Astrocyte (in vitro differentiated cells and primary cell): Measurements from ENCODE around the gene VGLL4.

Source experiments
- EZH2 ChIP-seq: IDR thresholded peaks from 2 replicates; pipeline ENCODE4 v1.6.1; 2012; ENCODE audit warnings: mild to moderate bottlenecking, low read length, inconsistent platforms; ENCODE audit not compliant: insufficient read depth
- TF ChIP-seq, protein P1 (sequence below): IDR thresholded peaks from 2 replicates; pipeline ENCODE4 v1.5.1; 2011; ENCODE audit warnings: low read depth, mild to moderate bottlenecking, inconsistent platforms, low read length, moderate library complexity; ENCODE audit not compliant: insufficient read depth

DNA sequence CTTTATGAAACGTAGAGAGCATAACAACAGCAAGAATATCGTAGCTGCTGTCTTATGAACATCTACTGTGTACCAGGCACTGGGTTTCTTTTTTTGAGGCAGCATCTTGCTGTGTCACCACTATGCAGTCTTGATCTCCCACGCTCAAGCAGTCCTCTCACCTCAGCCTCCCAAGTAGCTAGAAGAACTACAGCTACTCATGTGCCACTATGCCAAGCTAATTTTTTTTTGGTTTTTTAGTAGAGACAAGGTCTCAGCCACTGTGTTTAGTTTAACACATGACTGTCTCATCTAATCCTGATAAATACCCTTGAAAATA is 129.9 kb downstream of the VGLL4 start:
- TF ChIP-seq, protein P1, sequence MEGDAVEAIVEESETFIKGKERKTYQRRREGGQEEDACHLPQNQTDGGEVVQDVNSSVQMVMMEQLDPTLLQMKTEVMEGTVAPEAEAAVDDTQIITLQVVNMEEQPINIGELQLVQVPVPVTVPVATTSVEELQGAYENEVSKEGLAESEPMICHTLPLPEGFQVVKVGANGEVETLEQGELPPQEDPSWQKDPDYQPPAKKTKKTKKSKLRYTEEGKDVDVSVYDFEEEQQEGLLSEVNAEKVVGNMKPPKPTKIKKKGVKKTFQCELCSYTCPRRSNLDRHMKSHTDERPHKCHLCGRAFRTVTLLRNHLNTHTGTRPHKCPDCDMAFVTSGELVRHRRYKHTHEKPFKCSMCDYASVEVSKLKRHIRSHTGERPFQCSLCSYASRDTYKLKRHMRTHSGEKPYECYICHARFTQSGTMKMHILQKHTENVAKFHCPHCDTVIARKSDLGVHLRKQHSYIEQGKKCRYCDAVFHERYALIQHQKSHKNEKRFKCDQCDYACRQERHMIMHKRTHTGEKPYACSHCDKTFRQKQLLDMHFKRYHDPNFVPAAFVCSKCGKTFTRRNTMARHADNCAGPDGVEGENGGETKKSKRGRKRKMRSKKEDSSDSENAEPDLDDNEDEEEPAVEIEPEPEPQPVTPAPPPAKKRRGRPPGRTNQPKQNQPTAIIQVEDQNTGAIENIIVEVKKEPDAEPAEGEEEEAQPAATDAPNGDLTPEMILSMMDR: no peak
- no peak for TF ChIP-seq EZH2
